HEK293 (cell line): ENCODE measurements around the gene COQ8A.

Experiments used
- CTCF ChIA-PET: fragments of 350-600 bp; formaldehyde crosslinking; extraction: SDS; loops from one replicate; lab custom pipeline; 2021; ENCODE audit warnings: antibody characterized with exemption; lab: Yijun Ruan, JAX
- POLR2A ChIA-PET: fragments of 300-600 bp; formaldehyde crosslinking; extraction: SDS; loops from one replicate; lab custom pipeline; 2020; ENCODE audit warnings: antibody characterized with exemption, inconsistent platforms; lab: Yijun Ruan, JAX
- H3K27ac ChIP-seq: fragments of 200-500 bp; sonication (Bioruptor generic); 2 replicates; pipeline ENCODE4 v1.5.1; 2014; ENCODE audit warnings: low read depth, low read length, control low read depth, inconsistent platforms; ENCODE audit errors: extremely low read depth
- H3K36me3 ChIP-seq, 2 experiments: fragments of 200-500 bp in 1 of 2; sonication (Bioruptor generic) in 1 of 2; 1 replicate in 1 of 2; 2 replicates in 1 of 2; pipeline ENCODE4 v1.5.1; 2014 to 2017; ENCODE audit warnings: inconsistent platforms in 2 of 2, low read length in 2 of 2; ENCODE audit not compliant: control insufficient read depth in 2 of 2, insufficient read depth in 1 of 2
- H3K4me1 ChIP-seq: fragments of 200-500 bp; sonication (Bioruptor generic); 2 replicates; pipeline ENCODE4 v1.5.1; 2014; ENCODE audit warnings: mild to moderate bottlenecking, low read length, inconsistent platforms; ENCODE audit not compliant: control insufficient read depth, insufficient read depth
- H3K4me3 ChIP-seq: 2 replicates; pipeline ENCODE4 v1.5.1; 2011; ENCODE audit warnings: low read depth, mild to moderate bottlenecking, control low read depth, low read length, moderate library complexity
- H3K9me3 ChIP-seq: fragments of 200-500 bp; sonication (Bioruptor generic); 2 replicates; pipeline ENCODE4 v1.5.1; 2014; ENCODE audit warnings: low read depth, low read length, inconsistent platforms; ENCODE audit not compliant: control insufficient read depth, insufficient read depth
- KLF9 ChIP-seq: fragments of 450-650 bp; formaldehyde crosslinking; IDR thresholded peaks from 2 replicates; pipeline ENCODE4 v1.5.1; 2016; ENCODE audit warnings: missing biosample characterization, missing genetic modification characterization, low read depth
- RBAK ChIP-seq: fragments of 450-650 bp; formaldehyde crosslinking; IDR thresholded peaks from 2 replicates; pipeline ENCODE4 v1.5.1; 2016; ENCODE audit warnings: missing biosample characterization, missing genetic modification characterization
- REPIN1 ChIP-seq: fragments of 450-650 bp; formaldehyde crosslinking; IDR thresholded peaks from 2 replicates; pipeline ENCODE4 v1.5.1; 2017; ENCODE audit warnings: missing biosample characterization, missing genetic modification characterization, low read depth
- SCRT2 ChIP-seq: fragments of 450-650 bp; formaldehyde crosslinking; IDR thresholded peaks from 2 replicates; pipeline ENCODE4 v1.5.1; 2016; ENCODE audit warnings: missing biosample characterization, missing genetic modification characterization
- SETDB1 ChIP-seq: IDR thresholded peaks from one replicate; pipeline ENCODE4 v1.6.1; 2017; ENCODE audit warnings: mild to moderate bottlenecking, low read length, moderate library complexity, mixed read lengths; ENCODE audit not compliant: insufficient read length
- TCF7L2 ChIP-seq: IDR thresholded peaks from 2 replicates; pipeline ENCODE4 v1.6.1; 2011; ENCODE audit warnings: low read depth, mild to moderate bottlenecking, inconsistent platforms, low read length, moderate library complexity, borderline replicate concordance
- YY1 ChIP-seq: fragments of 450-650 bp; formaldehyde crosslinking; IDR thresholded peaks from 2 replicates; pipeline ENCODE4 v1.5.1; 2018; ENCODE audit warnings: missing biosample characterization, missing genetic modification characterization
- ZBTB10 ChIP-seq: fragments of 450-650 bp; formaldehyde crosslinking; IDR thresholded peaks from 2 replicates; pipeline ENCODE4 v1.5.1; 2016; ENCODE audit warnings: missing biosample characterization, missing genetic modification characterization
- ZBTB44 ChIP-seq: fragments of 450-650 bp; IDR thresholded peaks from 2 replicates; pipeline ENCODE4 v1.5.1; 2018; ENCODE audit warnings: missing biosample characterization, mild to moderate bottlenecking, missing genetic modification characterization
- ZBTB49 ChIP-seq: fragments of 450-650 bp; formaldehyde crosslinking; IDR thresholded peaks from 2 replicates; pipeline ENCODE4 v1.5.1; 2016; ENCODE audit warnings: missing biosample characterization, missing genetic modification characterization, low read depth
- ZNF132 ChIP-seq: fragments of 450-650 bp; formaldehyde crosslinking; IDR thresholded peaks from 2 replicates; pipeline ENCODE4 v1.5.1; 2017; ENCODE audit warnings: missing biosample characterization, missing genetic modification characterization, borderline replicate concordance
- ZNF146 ChIP-seq: fragments of 450-650 bp; formaldehyde crosslinking; IDR thresholded peaks from 2 replicates; pipeline ENCODE4 v1.5.1; 2016; ENCODE audit warnings: missing biosample characterization, missing genetic modification characterization
- ZNF266 ChIP-seq: fragments of 450-650 bp; formaldehyde crosslinking; IDR thresholded peaks from 2 replicates; pipeline ENCODE4 v1.5.1; 2016; ENCODE audit warnings: missing biosample characterization, missing genetic modification characterization, low read depth
- ZNF341 ChIP-seq: fragments of 450-650 bp; formaldehyde crosslinking; IDR thresholded peaks from 2 replicates; pipeline ENCODE4; 2016; ENCODE audit warnings: low read depth, missing biosample characterization, missing genetic modification characterization
- ZNF561 ChIP-seq: fragments of 450-650 bp; IDR thresholded peaks from 2 replicates; pipeline ENCODE4 v1.5.1; 2018; ENCODE audit warnings: missing biosample characterization, missing genetic modification characterization, borderline replicate concordance
- ZNF624 ChIP-seq: fragments of 450-650 bp; formaldehyde crosslinking; IDR thresholded peaks from 2 replicates; pipeline ENCODE4 v1.5.1; 2017; ENCODE audit warnings: missing biosample characterization, missing genetic modification characterization
- ZNF645 ChIP-seq: fragments of 450-650 bp; formaldehyde crosslinking; IDR thresholded peaks from 2 replicates; pipeline ENCODE4; 2016; ENCODE audit warnings: missing biosample characterization, missing genetic modification characterization
- ZNF830 ChIP-seq: fragments of 450-650 bp; IDR thresholded peaks from 2 replicates; pipeline ENCODE4 v1.5.0; 2018; ENCODE audit warnings: missing biosample characterization, missing genetic modification characterization, low read depth, mild to moderate bottlenecking, moderate library complexity
- TF ChIP-seq, protein P1 (sequence below): fragments of 450-650 bp; formaldehyde crosslinking; IDR thresholded peaks from 2 replicates; pipeline ENCODE4 v1.5.1; 2016; ENCODE audit warnings: missing biosample characterization, missing genetic modification characterization
- TF ChIP-seq, protein P2 (sequence below): fragments of 450-650 bp; formaldehyde crosslinking; IDR thresholded peaks from 2 replicates; pipeline ENCODE4 v1.5.1; 2016; ENCODE audit warnings: missing biosample characterization, missing genetic modification characterization
- TF ChIP-seq, protein P3 (sequence below): fragments of 450-650 bp; formaldehyde crosslinking; IDR thresholded peaks from 2 replicates; pipeline ENCODE4 v1.5.1; 2017; ENCODE audit warnings: missing biosample characterization, missing genetic modification characterization

COQ8A gene

GRCh38 chr1:226940029-226940805, at the start of gene COQ8A:
Gene COQ8A, plus strand, starts transcription at chr1:226940294. Its CDS starts 21,092 bp downstream, at chr1:226961386.
- H3K36me3 ChIP-seq: no peaks in the 10 kb centered on the region; a peak in 1 of 3 replicates
- ChIA-PET POLR2A (interaction anchor here (0.5 to 1.5 kb wide), 13 partner anchors 9 to 549 kb away, joined by 3 to 12 read pairs (median 4); partner anchors contain the start of genes PARP1 and PSEN2), CTCF (interaction anchor here (0.6 kb wide), 1 partner anchor 259 kb away, joined by 3 read pairs; no protein-coding TSS in a partner anchor)
- H3K9me3 ChIP-seq: no peaks in the 10 kb centered on the region
- peak within 1 kb of the TSS; percentile 73 for H3K4me3 ChIP-seq
- peaks cover 14% of the 10 kb centered on the region for H3K4me1 ChIP-seq
- peak within 1 kb of the TSS; percentile 85 for H3K27ac ChIP-seq
- TF ChIP-seq ZNF645 (tag by site-specific recombination) (no peak), RBAK (no peak), ZNF266 (tag by site-specific recombination) (no peak), SETDB1 (no peak), ZBTB44 (peak; percentile 30; the same call in 1 of the 2 replicates), KLF9 (no peak; the same call in 1 of the 2 replicates), ZNF146 (tag by site-specific recombination) (no peak), ZBTB10 (tag by site-specific recombination) (no peak), SCRT2 (tag by site-specific recombination) (no peak), ZNF830 (tag by site-specific recombination) (no peak), ZBTB49 (no peak), ZNF624 (tag by site-specific recombination) (no peak), ZNF341 (tag by site-specific recombination) (peak; percentile 3; the same call in 1 of the 2 replicates), ZNF132 (tag by site-specific recombination) (no peak), ZNF561 (tag by site-specific recombination) (peak; percentile 16; the same call in 1 of the 2 replicates), YY1 (tag by site-specific recombination) (no peak; the same call in 1 of the 2 replicates), TCF7L2 (no peak), REPIN1 (tag by site-specific recombination) (peak; percentile 76; the same call in 1 of the 2 replicates)
- TF ChIP-seq, protein P1, sequence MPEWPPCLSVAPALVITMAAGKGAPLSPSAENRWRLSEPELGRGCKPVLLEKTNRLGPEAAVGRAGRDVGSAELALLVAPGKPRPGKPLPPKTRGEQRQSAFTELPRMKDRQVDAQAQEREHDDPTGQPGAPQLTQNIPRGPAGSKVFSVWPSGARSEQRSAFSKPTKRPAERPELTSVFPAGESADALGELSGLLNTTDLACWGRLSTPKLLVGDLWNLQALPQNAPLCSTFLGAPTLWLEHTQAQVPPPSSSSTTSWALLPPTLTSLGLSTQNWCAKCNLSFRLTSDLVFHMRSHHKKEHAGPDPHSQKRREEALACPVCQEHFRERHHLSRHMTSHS: no peak
- TF ChIP-seq, protein P2, sequence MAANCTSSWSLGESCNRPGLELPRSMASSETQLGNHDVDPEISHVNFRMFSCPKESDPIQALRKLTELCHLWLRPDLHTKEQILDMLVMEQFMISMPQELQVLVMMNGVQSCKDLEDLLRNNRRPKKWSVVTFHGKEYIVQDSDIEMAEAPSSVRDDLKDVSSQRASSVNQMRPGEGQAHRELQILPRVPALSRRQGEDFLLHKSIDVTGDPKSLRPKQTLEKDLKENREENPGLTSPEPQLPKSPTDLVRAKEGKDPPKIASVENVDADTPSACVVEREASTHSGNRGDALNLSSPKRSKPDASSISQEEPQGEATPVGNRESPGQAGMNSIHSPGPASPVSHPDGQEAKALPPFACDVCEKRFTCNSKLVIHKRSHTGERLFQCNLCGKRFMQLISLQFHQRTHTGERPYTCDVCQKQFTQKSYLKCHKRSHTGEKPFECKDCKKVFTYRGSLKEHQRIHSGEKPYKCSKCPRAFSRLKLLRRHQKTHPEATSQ: peak; percentile 94
- TF ChIP-seq, protein P3, sequence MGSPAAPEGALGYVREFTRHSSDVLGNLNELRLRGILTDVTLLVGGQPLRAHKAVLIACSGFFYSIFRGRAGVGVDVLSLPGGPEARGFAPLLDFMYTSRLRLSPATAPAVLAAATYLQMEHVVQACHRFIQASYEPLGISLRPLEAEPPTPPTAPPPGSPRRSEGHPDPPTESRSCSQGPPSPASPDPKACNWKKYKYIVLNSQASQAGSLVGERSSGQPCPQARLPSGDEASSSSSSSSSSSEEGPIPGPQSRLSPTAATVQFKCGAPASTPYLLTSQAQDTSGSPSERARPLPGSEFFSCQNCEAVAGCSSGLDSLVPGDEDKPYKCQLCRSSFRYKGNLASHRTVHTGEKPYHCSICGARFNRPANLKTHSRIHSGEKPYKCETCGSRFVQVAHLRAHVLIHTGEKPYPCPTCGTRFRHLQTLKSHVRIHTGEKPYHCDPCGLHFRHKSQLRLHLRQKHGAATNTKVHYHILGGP: no peak
